Placental pericyte (primary cell): ENCODE data around the gene SCN2B. TPM values are rescaled to one million over a fixed set of nuclear protein-coding genes. Genes with fewer than 3 reads are reported as not detected.

Experiments
- small RNA-seq: library from RNA; depleted of rRNA; stranded (forward); fragments of <200 nt; gene quantifications from one replicate; pipeline ENCODE3, GENCODE V24; 2012; ENCODE audit warnings: low replicate concordance
- total RNA-seq: library from RNA; depleted of rRNA; stranded (reverse); fragments of >200 nt; gene quantifications from 2 replicates; pipeline ENCODE4 v1.2.3, GENCODE V29; 2012

SCN2B gene, protein sequence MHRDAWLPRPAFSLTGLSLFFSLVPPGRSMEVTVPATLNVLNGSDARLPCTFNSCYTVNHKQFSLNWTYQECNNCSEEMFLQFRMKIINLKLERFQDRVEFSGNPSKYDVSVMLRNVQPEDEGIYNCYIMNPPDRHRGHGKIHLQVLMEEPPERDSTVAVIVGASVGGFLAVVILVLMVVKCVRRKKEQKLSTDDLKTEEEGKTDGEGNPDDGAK
- total RNA-seq = not detected in 2 replicates

DNA sequence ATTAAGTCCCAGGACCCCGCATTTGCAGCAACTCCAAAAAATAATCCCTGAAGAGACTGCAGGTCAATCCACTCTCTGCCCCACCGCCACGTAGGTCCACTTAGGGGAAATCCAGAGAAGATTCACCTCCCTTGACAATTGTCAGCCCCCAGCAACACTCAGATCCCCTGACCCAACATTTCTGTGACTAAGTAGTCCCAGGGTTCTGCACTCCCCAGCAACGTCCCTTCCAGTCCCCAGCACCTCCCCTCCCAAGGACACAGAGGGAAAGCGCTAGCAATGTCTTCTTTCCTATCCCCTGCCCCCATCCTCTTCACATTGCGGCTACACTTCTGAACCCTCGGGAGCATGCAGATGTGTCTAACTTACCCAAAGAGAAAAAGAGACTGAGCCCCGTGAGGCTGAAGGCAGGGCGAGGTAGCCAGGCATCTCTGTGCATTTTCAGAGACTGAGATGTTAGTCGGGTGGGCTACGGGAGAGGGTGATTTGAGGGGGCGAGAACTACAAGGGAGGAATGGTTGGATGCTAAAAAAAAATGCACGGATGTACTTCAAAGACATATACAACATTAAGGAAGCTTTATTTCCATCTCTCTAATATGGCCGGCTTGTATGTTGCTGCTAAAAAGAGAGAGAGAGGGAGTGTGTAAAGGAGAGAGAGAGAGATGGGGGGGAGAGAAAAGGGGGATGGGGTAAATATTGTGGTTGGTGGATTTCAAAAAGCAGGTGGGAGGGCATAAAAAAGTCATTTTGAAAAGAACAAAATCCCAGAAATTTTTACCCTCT, at the start of gene SCN2B:
TSS of gene SCN2B (minus strand) at position 647 of the 785 bp plus-strand sequence. CDS start at position 439, 208 bp downstream.

GRCh38 chr11:118224511-118225188, 48.2 kb upstream of the SCN2B start, which contains the start of gene JAML:
JAML (minus strand) TSS chr11:118225011; CDS start chr11:118214866, 10,145 bp downstream.

GRCh38 chr11:118152552-118153471, 23.6 kb downstream of the SCN2B start, which contains the start of gene SCN4B:
SCN4B (minus strand) TSS chr11:118152823; CDS start chr11:118152673, 150 bp downstream.

Small RNA genes within 50 kb of the gene (small RNA-seq; reads per million reads assigned to genes)
- gene HSPE1P18 = not detected

Other genes starting within 250 kb of the SCN2B start
- not detected in 2 replicates for gene TMPRSS13, start 247.2 kb downstream of the SCN2B start, total RNA-seq
- gene IL10RA, start 190.2 kb downstream of the SCN2B start, total RNA-seq = not detected in 2 replicates
- gene TMPRSS4, start 99.6 kb downstream of the SCN2B start, total RNA-seq = not detected in 2 replicates
- not detected in 2 replicates for gene SMIM35, start 89.7 kb downstream of the SCN2B start, total RNA-seq
- gene SCN4B, start 23.8 kb downstream of the SCN2B start, total RNA-seq = not detected in 2 replicates
- gene JAML, start 48.4 kb upstream of the SCN2B start, total RNA-seq = 0.29 TPM in 1 of 2 replicates, not detected in the other
- 0.44 and 0.86 TPM in 2 replicates for gene MPZL3, start 75.7 kb upstream of the SCN2B start, total RNA-seq
- not detected in 2 replicates for gene MPZL2, start 87.7 kb upstream of the SCN2B start, total RNA-seq
- not detected in 2 replicates for gene CD3E, start 128.1 kb upstream of the SCN2B start, total RNA-seq
- not detected in 2 replicates for gene CD3D, start 166.1 kb upstream of the SCN2B start, total RNA-seq
- gene CD3G, start 167.7 kb upstream of the SCN2B start, total RNA-seq = not detected in 2 replicates
- gene UBE4A, start 183.0 kb upstream of the SCN2B start, total RNA-seq = 50.1 and 82.6 TPM in 2 replicates
- gene ATP5MG, start 225.0 kb upstream of the SCN2B start, total RNA-seq = 28.5 and 28.7 TPM in 2 replicates